SU-DHL-6 (cell line): ENCODE measurements around the gene TACR1.

Source experiments
- H2AFZ ChIP-seq: fragments of 200-600 bp; sonication (generic); 2 replicates; pipeline ENCODE4 v1.6.1; 2014; ENCODE audit warnings: low read depth, mild to moderate bottlenecking, moderate library complexity, mixed read lengths, antibody characterized with exemption, low read length; ENCODE audit not compliant: severe bottlenecking
- H3F3A ChIP-seq: fragments of 200-600 bp; shearing (Covaris generic); 2 replicates; pipeline ENCODE4 v1.6.0; 2016; ENCODE audit warnings: antibody characterized with exemption, mild to moderate bottlenecking; ENCODE audit not compliant: insufficient read depth
- H3K27ac ChIP-seq: fragments of 200-600 bp; sonication (generic); 2 replicates; pipeline ENCODE4 v1.5.1; 2016; ENCODE audit warnings: low read depth, mild to moderate bottlenecking, low read length, moderate library complexity, mixed read lengths
- H3K27me3 ChIP-seq: fragments of 200-600 bp; sonication (generic), shearing (Covaris generic); 2 replicates; pipeline ENCODE4 v1.6.0; 2014; ENCODE audit warnings: mild to moderate bottlenecking, low read length
- H3K36me3 ChIP-seq: fragments of 200-600 bp; sonication (generic); 2 replicates; pipeline ENCODE4 v1.6.1; 2014; ENCODE audit warnings: mild to moderate bottlenecking, low read length, mixed read lengths
- H3K4me2 ChIP-seq: fragments of 300-600, 200-600 bp; shearing (Covaris generic), sonication (generic); 2 replicates; pipeline ENCODE4 v1.6.0; 2014; ENCODE audit warnings: low read length, low read depth, mild to moderate bottlenecking; ENCODE audit not compliant: poor library complexity, severe bottlenecking
- H3K4me3 ChIP-seq: fragments of 200-600 bp; sonication (generic); 2 replicates; pipeline ENCODE4 v1.5.1; 2014; ENCODE audit warnings: antibody characterized with exemption, low read length, mild to moderate bottlenecking, mixed read lengths; ENCODE audit not compliant: insufficient read depth, poor library complexity, severe bottlenecking
- H3K79me2 ChIP-seq: fragments of 200-600 bp; sonication (generic); 2 replicates; pipeline ENCODE4 v1.6.1; 2014; ENCODE audit warnings: mild to moderate bottlenecking, low read length, moderate library complexity; ENCODE audit not compliant: insufficient read depth
- H3K9ac ChIP-seq: fragments of 200-600 bp; sonication (generic); 2 replicates; pipeline ENCODE4 v1.7.0; 2014; ENCODE audit warnings: mild to moderate bottlenecking, low read length
- H3K9me2 ChIP-seq: fragments of 200-600 bp; sonication (generic); replicated peaks from 2 replicates; pipeline ENCODE4 v1.6.1; 2014; ENCODE audit warnings: low read length; ENCODE audit not compliant: insufficient read depth
- H3K9me3 ChIP-seq: fragments of 200-600 bp; sonication (generic); 2 replicates; pipeline ENCODE4 v1.6.1; 2014; ENCODE audit warnings: low read length, mixed read lengths; ENCODE audit not compliant: insufficient read depth
- H4K20me1 ChIP-seq: fragments of 200-600 bp; sonication (generic); 2 replicates; pipeline ENCODE4 v1.6.1; 2014; ENCODE audit warnings: low read depth, mild to moderate bottlenecking, antibody characterized with exemption, low read length, moderate library complexity, mixed read lengths
- EZH2phosphoT487 ChIP-seq: fragments of 200-600 bp; sonication (generic), shearing (Covaris generic); conservative IDR thresholded peaks from 2 replicates; pipeline ENCODE4 v1.6.1; 2018; ENCODE audit warnings: mild to moderate bottlenecking, antibody characterized with exemption, low read length, moderate library complexity, mixed read lengths
- TF ChIP-seq, protein P1 (sequence below): fragments of 200-600 bp; sonication (generic); IDR thresholded peaks from one replicate; pipeline ENCODE4 v1.5.1; 2017; ENCODE audit warnings: antibody characterized with exemption, mild to moderate bottlenecking, low read length, moderate library complexity; ENCODE audit not compliant: insufficient read depth, poor library complexity, severe bottlenecking

Gene TACR1

DNA sequence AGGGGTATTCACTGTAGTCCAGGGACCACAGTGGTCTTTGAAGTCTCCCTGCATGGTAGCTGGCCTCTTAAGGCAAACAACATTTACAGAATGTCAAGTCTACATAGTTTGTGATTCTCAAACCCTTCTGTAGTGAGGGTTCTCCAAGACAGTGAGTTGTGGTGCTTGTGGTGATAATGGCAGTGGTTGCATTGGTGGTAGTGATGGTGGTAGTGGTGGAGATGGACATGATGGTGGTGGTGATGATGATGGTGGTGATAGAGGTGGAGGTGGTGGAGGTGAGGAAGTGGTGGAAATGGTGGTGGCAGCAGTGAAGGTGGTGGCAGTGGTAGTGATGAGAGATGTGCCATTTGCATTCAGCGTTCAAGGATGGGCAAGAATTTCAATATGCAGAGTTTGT lies 104.9 kb downstream of the TACR1 start:
- no peak overlapping the region for H3K4me2 ChIP-seq
- no peaks in the 10 kb centered on the region for H3K27me3 ChIP-seq
- H3K27ac ChIP-seq, result no peak overlapping the region
- no peaks in the 10 kb centered on the region for H3K79me2 ChIP-seq
- H3K4me3 ChIP-seq, result no peak overlapping the region
- no peaks in the 10 kb centered on the region for H3K9me3 ChIP-seq
- no peak overlapping the region for H3K9ac ChIP-seq
- H3K9me2 ChIP-seq, result no peaks in the 10 kb centered on the region
- H2AFZ ChIP-seq, result no peak overlapping the region
- TF ChIP-seq EZH2phosphoT487, result no peak
- TF ChIP-seq, protein P1, sequence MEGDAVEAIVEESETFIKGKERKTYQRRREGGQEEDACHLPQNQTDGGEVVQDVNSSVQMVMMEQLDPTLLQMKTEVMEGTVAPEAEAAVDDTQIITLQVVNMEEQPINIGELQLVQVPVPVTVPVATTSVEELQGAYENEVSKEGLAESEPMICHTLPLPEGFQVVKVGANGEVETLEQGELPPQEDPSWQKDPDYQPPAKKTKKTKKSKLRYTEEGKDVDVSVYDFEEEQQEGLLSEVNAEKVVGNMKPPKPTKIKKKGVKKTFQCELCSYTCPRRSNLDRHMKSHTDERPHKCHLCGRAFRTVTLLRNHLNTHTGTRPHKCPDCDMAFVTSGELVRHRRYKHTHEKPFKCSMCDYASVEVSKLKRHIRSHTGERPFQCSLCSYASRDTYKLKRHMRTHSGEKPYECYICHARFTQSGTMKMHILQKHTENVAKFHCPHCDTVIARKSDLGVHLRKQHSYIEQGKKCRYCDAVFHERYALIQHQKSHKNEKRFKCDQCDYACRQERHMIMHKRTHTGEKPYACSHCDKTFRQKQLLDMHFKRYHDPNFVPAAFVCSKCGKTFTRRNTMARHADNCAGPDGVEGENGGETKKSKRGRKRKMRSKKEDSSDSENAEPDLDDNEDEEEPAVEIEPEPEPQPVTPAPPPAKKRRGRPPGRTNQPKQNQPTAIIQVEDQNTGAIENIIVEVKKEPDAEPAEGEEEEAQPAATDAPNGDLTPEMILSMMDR, result no peak
- no peaks in the 10 kb centered on the region for H3K36me3 ChIP-seq
- no peaks in the 10 kb centered on the region for H3F3A ChIP-seq
- no peaks in the 10 kb centered on the region for H4K20me1 ChIP-seq

DNA sequence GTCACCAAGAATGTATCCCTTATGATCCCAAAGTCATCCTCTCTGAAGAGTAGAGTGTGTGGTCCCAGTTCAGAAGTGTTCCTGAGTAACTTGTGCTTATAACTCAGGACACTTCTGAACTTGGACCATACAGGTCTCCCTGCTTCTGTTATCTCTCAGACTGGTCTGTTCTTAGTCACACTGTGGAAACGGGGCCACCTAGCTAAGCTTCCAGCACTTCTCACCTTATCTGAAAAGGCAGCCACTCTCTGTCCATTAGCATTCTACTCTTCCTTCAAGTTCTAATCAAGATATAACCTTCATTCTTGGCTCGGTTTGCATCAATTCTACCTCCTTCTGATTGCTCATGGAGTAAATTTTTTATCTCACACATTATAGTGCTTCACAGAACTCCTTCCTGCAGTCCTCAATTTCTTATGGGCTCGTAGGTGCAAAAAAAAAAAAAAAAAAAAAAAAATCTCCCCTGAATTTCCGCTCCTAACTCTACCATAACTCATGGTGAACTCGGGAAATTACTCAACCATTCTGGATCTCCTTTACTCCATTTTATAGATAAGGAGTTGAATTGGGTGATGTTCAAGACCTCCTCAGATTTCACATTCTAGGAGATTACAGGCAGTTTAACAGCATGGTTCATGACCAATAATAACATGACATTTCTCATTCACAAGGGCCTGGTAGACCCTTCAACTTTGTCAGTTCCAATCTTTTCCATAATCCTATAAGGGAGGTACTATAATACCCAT lies 108.4 kb downstream of the TACR1 start:
- Histone ChIP-seq H3K27ac (no peak overlapping the region), H3F3A (no peaks in the 10 kb centered on the region), H3K36me3 (no peaks in the 10 kb centered on the region), H3K79me2 (no peaks in the 10 kb centered on the region), H2AFZ (no peak overlapping the region), H3K9ac (no peak overlapping the region), H3K4me2 (no peak overlapping the region), H3K4me3 (no peak overlapping the region), H3K9me3 (no peaks in the 10 kb centered on the region), H3K9me2 (no peaks in the 10 kb centered on the region), H3K27me3 (no peaks in the 10 kb centered on the region), H4K20me1 (no peaks in the 10 kb centered on the region)
- no peak for TF ChIP-seq EZH2phosphoT487
- TF ChIP-seq, protein P1, result no peak

DNA sequence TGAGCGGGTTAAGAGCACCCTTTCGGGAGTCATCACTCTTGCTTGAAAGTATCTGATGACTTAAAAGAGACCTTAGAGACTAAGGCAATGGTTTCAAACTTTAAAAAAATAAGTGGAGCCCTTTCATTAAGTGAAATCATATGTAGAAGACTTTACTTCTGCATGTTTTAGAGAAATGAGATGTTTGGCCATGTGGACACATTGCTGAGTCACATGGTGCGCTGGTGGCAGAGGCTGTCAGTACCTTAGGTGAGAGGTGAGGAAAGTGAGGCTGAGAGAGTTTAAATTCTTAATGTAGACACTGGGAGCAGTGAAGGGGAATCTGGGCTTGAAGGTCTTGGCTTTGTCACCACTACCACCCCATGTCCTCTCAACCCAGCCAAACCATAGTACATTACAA lies 109.8 kb downstream of the TACR1 start:
- H4K20me1 ChIP-seq, result no peaks in the 10 kb centered on the region
- no peaks in the 10 kb centered on the region for H3K27me3 ChIP-seq
- no peaks in the 10 kb centered on the region for H3F3A ChIP-seq
- TF ChIP-seq, protein P1, result no peak
- TF ChIP-seq EZH2phosphoT487, result no peak
- no peaks in the 10 kb centered on the region for H3K9me2 ChIP-seq
- H3K4me3 ChIP-seq, result no peak overlapping the region
- H2AFZ ChIP-seq, result no peak overlapping the region
- H3K79me2 ChIP-seq, result no peaks in the 10 kb centered on the region
- H3K4me2 ChIP-seq, result no peak overlapping the region
- no peaks in the 10 kb centered on the region for H3K36me3 ChIP-seq
- H3K9ac ChIP-seq, result no peak overlapping the region
- H3K9me3 ChIP-seq, result no peaks in the 10 kb centered on the region
- no peak overlapping the region for H3K27ac ChIP-seq
